K562 treated with DMSO at 1 percent for 48 hours (cell line): Measurements from ENCODE around the gene DYNLL2. TPM values are rescaled to one million over a fixed set of nuclear protein-coding genes. Genes with fewer than 3 reads are reported as not detected.

Experiments used
- total RNA-seq: library from RNA; unstranded; fragments of 300-600 nt; gene quantifications from 2 replicates; pipeline ENCODE4 v1.2.3, GENCODE V29; 2022; ENCODE audit warnings: low replicate concordance; ENCODE audit errors: extremely low read depth

The DYNLL2 gene
- total RNA-seq = not detected in 2 replicates

GRCh38 chr17:58082870-58083490 is at the start of gene DYNLL2:
DYNLL2 (plus strand) TSS chr17:58083419; CDS start chr17:58087091, 3,672 bp downstream.

Other genes with a start within 250 kb of the DYNLL2 start
- gene MRPS23, start 233.4 kb upstream of the DYNLL2 start, total RNA-seq = not detected in 2 replicates
- not detected in 2 replicates for gene CUEDC1, start 128.0 kb upstream of the DYNLL2 start, total RNA-seq
- gene VEZF1, start 95.2 kb upstream of the DYNLL2 start, total RNA-seq = not detected in 2 replicates
- not detected in 2 replicates for gene SRSF1, start 76.2 kb upstream of the DYNLL2 start, total RNA-seq
- not detected in 2 replicates for gene OR4D1, start 65.0 kb downstream of the DYNLL2 start, total RNA-seq
- not detected in 2 replicates for gene OR4D2, start 83.6 kb downstream of the DYNLL2 start, total RNA-seq
- not detected in 2 replicates for gene EPX, start 109.3 kb downstream of the DYNLL2 start, total RNA-seq
- not detected in 2 replicates for gene MKS1, start 135.8 kb downstream of the DYNLL2 start, total RNA-seq
- not detected in 2 replicates for gene LPO, start 155.2 kb downstream of the DYNLL2 start, total RNA-seq
- not detected in 2 replicates for gene MPO, start 197.5 kb downstream of the DYNLL2 start, total RNA-seq
- not detected in 2 replicates for gene TSPOAP1, start 245.4 kb downstream of the DYNLL2 start, total RNA-seq